HG03280 (cell line): Measurements from ENCODE around the gene NIPA2.

Source experiments
- ATAC-seq: cut with Tn5 transposase; IDR thresholded peaks from one replicate; pipeline ENCODE4 v1.9.1; 2021; ENCODE audit warnings: mild to moderate bottlenecking, moderate library complexity; ENCODE audit not compliant: unreplicated experiment

Gene NIPA2

GRCh38 chr15:22895465-22896190 lies 57.2 kb downstream of the NIPA2 start:
- no peak for ATAC-seq

- no peak for ATAC-seq
Observed at GRCh38 chr15:22902046-22902445, 63.6 kb downstream of the NIPA2 start.

DNA sequence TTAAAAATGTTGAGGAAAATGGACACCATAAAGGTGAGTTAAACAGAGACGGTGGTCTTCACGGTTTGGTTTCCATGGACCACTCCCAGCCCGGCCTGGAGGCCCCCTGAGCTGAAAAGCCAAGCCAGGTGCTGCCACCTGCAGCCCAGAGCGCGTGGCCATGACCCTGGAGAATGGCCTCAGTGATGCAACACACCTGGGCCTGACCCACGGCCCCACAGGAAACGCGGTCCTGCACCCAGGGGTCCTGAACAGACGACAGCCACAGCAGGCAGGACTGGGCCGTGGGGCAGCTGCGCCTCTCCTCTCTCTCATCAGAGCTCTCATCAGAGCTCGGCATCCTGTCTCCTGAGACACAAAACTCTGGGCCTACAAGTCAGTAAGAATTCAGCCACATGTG lies 64.1 kb downstream of the NIPA2 start:
- ATAC-seq = no peak

DNA sequence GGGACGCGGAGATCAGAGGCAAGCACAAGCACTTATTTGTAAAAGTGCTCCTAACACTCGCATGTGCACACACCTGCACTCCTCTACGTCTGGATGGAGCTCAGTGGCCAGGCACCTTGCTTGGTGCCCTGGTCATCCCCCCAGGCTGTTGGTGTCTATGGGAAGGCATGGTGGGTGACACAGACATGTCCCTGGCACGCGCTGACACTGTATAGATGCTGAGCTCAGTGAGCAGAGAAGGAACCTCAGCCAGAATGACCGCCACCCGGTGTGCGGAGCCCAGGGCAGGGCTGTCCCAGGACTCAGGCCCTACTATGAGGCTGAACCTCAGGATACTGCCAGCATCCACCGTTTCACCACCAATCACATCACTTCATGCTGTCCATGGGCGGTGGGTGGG lies 64.5 kb downstream of the NIPA2 start:
- ATAC-seq = no peak

DNA sequence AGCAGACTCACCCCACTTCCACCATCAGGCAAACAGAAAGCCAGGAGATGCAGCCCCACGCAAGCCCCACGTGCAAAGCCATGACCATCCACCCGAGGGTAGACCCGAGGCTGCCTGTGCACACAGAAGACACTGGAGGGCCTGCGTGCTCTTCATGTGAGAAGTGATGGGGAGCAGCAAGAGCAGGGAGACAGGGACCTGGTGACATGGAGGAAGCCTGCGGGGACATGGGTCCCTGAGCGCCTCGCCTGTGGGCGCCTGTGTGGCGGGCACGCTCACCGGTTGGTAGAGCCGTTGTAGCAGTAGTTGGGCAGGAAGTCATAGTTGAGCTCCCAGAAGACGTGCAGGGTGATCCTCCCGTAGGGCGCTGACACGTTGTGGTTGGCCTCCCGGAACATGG lies 65.0 kb downstream of the NIPA2 start:
- ATAC-seq = no peak

- no peak for ATAC-seq
Observed at GRCh38 chr15:22903961-22904534, 65.6 kb downstream of the NIPA2 start.

GRCh38 chr15:22904736-22905135 lies 66.3 kb downstream of the NIPA2 start:
- ATAC-seq = no peak

DNA sequence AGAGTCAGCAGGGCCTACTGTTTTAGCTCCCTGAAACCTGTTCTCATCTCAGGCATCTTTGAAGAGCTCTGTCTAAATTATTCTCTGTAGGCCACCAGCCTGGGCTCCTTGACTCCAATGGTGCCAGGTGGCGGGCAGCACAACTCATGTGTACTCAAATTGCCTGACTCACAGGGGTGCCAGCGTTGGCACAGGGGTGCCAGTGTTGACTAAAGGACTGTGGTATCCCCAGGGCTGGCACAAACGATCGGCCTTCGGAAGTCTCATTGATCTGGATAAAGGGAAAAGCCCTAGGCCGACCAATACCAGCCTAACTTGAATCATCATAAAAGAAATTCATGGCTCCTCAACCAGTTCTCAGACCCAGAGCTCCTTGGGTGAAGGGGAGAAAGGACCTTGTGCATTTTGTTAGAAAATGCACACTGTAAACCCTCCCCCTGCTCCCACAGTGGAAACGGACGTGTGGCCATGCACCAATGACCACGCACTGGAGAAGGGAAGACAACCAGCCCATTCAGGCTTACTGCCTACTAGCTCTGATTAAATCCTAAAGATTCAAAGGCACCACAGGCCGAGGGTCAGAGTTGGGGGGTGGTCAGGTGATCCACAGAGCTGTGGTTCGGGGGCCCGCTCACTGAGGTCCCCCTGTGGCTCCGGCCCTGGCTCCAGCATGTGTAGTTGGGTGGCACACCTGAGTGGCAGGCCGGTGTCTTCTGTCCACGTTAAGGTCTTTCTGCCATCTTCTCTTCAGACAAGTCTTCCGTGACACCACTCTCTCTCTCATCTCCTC lies 68.9 kb downstream of the NIPA2 start:
- no peak for ATAC-seq

DNA sequence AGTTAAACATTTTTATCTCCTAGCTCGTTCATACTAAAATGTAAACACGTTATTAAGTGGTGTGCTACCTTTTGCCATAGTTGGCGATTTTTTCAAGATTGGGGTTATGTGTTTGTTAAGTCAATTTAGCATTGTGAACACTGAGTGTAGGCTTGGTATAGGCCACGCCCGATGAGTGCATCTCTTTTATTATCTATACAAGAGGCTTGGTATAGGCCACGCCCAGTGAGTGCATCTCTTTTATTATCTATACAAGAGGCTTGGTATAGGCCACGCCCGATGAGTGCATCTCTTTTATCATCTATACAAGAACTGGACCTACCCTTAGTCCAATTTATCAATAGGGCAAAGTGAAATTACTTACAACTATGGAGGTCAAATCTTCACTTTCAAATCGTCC lies 70.4 kb downstream of the NIPA2 start:
- no peak for ATAC-seq

DNA sequence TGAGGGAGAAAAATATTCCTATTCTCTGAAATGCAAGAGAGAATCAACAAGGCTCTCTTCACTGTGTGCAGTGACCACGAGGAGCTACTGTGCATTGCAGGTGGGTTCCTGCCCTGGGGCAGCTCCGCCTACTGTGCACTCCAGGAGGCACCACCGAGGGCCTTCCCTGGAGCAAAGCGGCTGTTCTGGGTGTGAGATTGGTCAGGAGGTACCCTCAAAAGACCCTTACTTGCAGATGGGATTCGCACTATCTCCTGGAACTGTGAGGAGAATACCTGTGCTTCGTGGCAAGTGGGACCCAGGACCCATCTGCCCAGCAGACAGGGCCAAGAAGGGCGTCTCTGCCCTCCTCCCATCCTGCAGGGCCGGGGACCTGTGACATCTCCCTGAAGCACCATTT lies 72.8 kb downstream of the NIPA2 start:
- no peak for ATAC-seq

DNA sequence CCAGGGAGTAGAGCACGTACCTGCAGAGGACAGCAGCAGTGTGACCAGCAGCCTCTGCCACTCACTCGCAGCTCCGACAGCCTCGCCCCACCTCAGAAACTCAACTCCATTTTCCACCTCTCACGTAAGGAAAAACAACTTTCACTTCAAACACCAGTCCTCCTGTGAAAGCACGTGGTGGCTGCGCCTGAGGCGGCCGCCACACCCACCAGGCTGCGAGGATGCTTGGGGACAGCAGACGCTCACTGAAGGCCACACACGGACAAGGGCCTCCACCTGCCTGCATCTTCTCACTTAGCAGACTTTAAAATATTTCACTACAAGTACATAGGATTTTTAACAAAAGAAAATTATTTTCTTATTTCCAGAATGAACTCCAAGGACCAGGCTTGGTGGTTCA lies 73.8 kb downstream of the NIPA2 start:
- no peak for ATAC-seq

- ATAC-seq = no peak
Observed at GRCh38 chr15:22913646-22914380, 75.3 kb downstream of the NIPA2 start.

GRCh38 chr15:22915866-22916515 lies 77.5 kb downstream of the NIPA2 start:
- no peak for ATAC-seq

GRCh38 chr15:22916606-22917350 lies 78.3 kb downstream of the NIPA2 start:
- no peak for ATAC-seq

DNA sequence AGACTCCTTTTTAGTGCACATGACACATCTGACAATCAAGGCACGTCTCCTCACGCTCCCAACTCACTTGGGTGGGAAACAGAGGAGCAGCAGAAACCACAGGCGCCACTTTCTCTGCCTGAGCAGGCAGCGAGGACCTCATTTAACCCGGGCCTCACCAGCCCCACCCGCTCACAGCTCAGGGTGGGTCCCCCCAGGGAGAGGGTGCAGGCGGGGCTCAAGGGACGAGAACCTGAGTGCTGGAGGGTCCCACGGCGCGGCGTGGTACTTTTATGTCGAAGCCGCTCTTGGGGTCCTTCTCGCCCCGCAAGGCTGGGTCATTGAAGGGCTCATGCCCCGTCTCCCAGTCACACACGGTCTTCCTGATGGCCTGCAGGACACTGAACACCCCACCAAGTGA lies 79.1 kb downstream of the NIPA2 start:
- no peak for ATAC-seq
